B cell (primary cell): ENCODE measurements around the gene THAP11.

ENCODE experiments used
- EZH2 ChIP-seq: IDR thresholded peaks from 2 replicates; pipeline ENCODE4 v1.6.1; 2012; ENCODE audit warnings: borderline replicate concordance, low read depth, mild to moderate bottlenecking, moderate library complexity, low read length; ENCODE audit not compliant: insufficient read depth, poor library complexity, severe bottlenecking
- TF ChIP-seq, protein P1 (sequence below): fragments of 200-600 bp; IDR thresholded peaks from one replicate; pipeline ENCODE4 v1.8.0; 2022; ENCODE audit warnings: antibody characterized with exemption, mild to moderate bottlenecking

DNA sequence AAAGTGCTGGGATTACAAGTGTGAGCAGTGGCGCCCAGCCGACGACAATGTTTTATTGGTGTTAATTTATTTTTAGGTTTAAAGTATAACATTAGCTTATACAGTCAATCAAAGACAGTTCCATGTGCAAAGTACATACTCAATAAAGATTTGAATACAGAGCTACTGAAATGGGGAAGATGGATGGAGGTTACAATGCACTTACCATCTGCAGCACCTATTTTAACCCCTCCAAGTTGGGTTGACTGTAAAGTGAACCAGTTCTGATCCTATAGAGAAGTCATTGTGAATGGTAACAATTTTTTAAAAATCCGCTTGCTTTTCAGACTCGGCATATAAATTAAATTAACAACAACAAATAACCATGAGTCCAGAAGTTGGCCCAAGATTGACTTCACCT lies 50.3 kb downstream of the THAP11 start:
- TF ChIP-seq, protein P1, sequence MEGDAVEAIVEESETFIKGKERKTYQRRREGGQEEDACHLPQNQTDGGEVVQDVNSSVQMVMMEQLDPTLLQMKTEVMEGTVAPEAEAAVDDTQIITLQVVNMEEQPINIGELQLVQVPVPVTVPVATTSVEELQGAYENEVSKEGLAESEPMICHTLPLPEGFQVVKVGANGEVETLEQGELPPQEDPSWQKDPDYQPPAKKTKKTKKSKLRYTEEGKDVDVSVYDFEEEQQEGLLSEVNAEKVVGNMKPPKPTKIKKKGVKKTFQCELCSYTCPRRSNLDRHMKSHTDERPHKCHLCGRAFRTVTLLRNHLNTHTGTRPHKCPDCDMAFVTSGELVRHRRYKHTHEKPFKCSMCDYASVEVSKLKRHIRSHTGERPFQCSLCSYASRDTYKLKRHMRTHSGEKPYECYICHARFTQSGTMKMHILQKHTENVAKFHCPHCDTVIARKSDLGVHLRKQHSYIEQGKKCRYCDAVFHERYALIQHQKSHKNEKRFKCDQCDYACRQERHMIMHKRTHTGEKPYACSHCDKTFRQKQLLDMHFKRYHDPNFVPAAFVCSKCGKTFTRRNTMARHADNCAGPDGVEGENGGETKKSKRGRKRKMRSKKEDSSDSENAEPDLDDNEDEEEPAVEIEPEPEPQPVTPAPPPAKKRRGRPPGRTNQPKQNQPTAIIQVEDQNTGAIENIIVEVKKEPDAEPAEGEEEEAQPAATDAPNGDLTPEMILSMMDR, result no peak
- TF ChIP-seq EZH2, result no peak
